ENCODE data around the gene LGR4. TPM values are rescaled to one million over a fixed set of nuclear protein-coding genes. Genes with fewer than 3 reads are reported as not detected.

The LGR4 gene
- total RNA-seq, 4 donors from 2014 or later, result 28.7 to 165 (median 120) TPM

- WGBS, 2 donors (ENCODE audit: low coverage in 1 of 2), result 62 to 65% methylated on average over 4 to 5 of the region's 5 CpGs
- no peaks in the 10 kb centered on the region for H3K36me3 ChIP-seq
- no peak for DNase-seq
- no peaks in the 10 kb centered on the region for H3K27me3 ChIP-seq
- in situ Hi-C loops (cut with MboI; ENCODE audit: low pct_ligation_motif_present in 1 of 4, low pct_unique_long_range_greater_than_20kb in 1 of 4, low sequenced_read_pairs in 3 of 4) (loop anchor here in 1 of 4 donors (25.0 kb wide), 1 partner anchor 106 kb away; the partner anchor contains the start of gene LGR4), intact Hi-C loops (cut with DNase I; ENCODE audit: low total_unique reads) (no loop called here)
- H3K4me1 ChIP-seq, result peaks cover 0 to 26% (median 10%) of the 10 kb centered on the region in 4 donors
- H3K27ac ChIP-seq, result no peak overlapping the region
- no peaks in the 10 kb centered on the region for H3K9me3 ChIP-seq
- no peak overlapping the region for H3K4me3 ChIP-seq
- TF ChIP-seq POLR2A (IDR thresholded peaks at IDR 0.05), result no peak
- no peak for TF ChIP-seq POLR2AphosphoS5 (IDR thresholded peaks at IDR 0.05)
- no peak for TF ChIP-seq EP300 (IDR thresholded peaks at IDR 0.05; ENCODE audit: low read depth)
- TF ChIP-seq CTCF (IDR thresholded peaks at IDR 0.05), result no peak
Observed at GRCh38 chr11:27356624-27357222, 115.9 kb downstream of the LGR4 start.

- WGBS, 2 donors (ENCODE audit: low coverage in 1 of 2), result 61 to 70% methylated on average over 3 of the region's 3 CpGs
- Histone ChIP-seq H3K4me1 (peaks cover 0 to 20% (median 10%) of the 10 kb centered on the region in 4 donors), H3K27ac (no peak overlapping the region), H3K36me3 (no peaks in the 10 kb centered on the region), H3K9me3 (no peaks in the 10 kb centered on the region), H3K27me3 (no peaks in the 10 kb centered on the region), H3K4me3 (no peak overlapping the region)
- DNase-seq, result no peak
- intact Hi-C loops (cut with DNase I; ENCODE audit: low total_unique reads), result no loop called here
- TF ChIP-seq EP300 (IDR thresholded peaks at IDR 0.05; ENCODE audit: low read depth) (no peak), POLR2AphosphoS5 (IDR thresholded peaks at IDR 0.05) (no peak), CTCF (IDR thresholded peaks at IDR 0.05) (no peak), POLR2A (IDR thresholded peaks at IDR 0.05) (no peak)
- in situ Hi-C loops (cut with MboI; ENCODE audit: low pct_ligation_motif_present in 1 of 4, low pct_unique_long_range_greater_than_20kb in 1 of 4, low sequenced_read_pairs in 3 of 4), result loop anchor here in 1 of 4 donors (25.0 kb wide), 1 partner anchor 107 kb away; the partner anchor contains the start of gene LGR4
Observed at GRCh38 chr11:27355575-27356104, 117.0 kb downstream of the LGR4 start.

- WGBS, 2 donors (ENCODE audit: low coverage in 1 of 2), result 66 to 67% methylated on average over 5 of the region's 5 CpGs
- DNase-seq, result no peak
- no peaks in the 10 kb centered on the region for H3K27me3 ChIP-seq
- H3K4me1 ChIP-seq, result peaks cover 0 to 28% (median 10%) of the 10 kb centered on the region in 4 donors
- no peaks in the 10 kb centered on the region for H3K9me3 ChIP-seq
- no peak overlapping the region for H3K4me3 ChIP-seq
- TF ChIP-seq CTCF (IDR thresholded peaks at IDR 0.05) (no peak), POLR2A (IDR thresholded peaks at IDR 0.05) (no peak), POLR2AphosphoS5 (IDR thresholded peaks at IDR 0.05) (no peak), EP300 (IDR thresholded peaks at IDR 0.05; ENCODE audit: low read depth) (no peak)
- H3K27ac ChIP-seq, result peak overlapping the region in 2 of 4 donors; percentile 13 to 34
- in situ Hi-C loops (cut with MboI; ENCODE audit: low pct_ligation_motif_present in 1 of 4, low pct_unique_long_range_greater_than_20kb in 1 of 4, low sequenced_read_pairs in 3 of 4), result loop anchor here in 1 of 4 donors (25.0 kb wide), 1 partner anchor 108 kb away; the partner anchor contains the start of gene LGR4
- intact Hi-C loops (cut with DNase I; ENCODE audit: low total_unique reads), result no loop called here
- no peaks in the 10 kb centered on the region for H3K36me3 ChIP-seq
Observed at GRCh38 chr11:27354359-27354965, 118.1 kb downstream of the LGR4 start.

- Histone ChIP-seq H3K27ac (no peak overlapping the region), H3K4me1 (peaks cover 0 to 31% (median 10%) of the 10 kb centered on the region in 4 donors), H3K36me3 (no peaks in the 10 kb centered on the region), H3K27me3 (no peaks in the 10 kb centered on the region), H3K4me3 (no peak overlapping the region), H3K9me3 (no peaks in the 10 kb centered on the region)
- intact Hi-C loops (cut with DNase I; ENCODE audit: low total_unique reads), result no loop called here
- DNase-seq, result no peak
- no peak for TF ChIP-seq POLR2A (IDR thresholded peaks at IDR 0.05)
- no peak for TF ChIP-seq CTCF (IDR thresholded peaks at IDR 0.05)
- no peak for TF ChIP-seq POLR2AphosphoS5 (IDR thresholded peaks at IDR 0.05)
- no peak for TF ChIP-seq EP300 (IDR thresholded peaks at IDR 0.05; ENCODE audit: low read depth)
- WGBS, 2 donors (ENCODE audit: low coverage in 1 of 2), result 82 to 89% methylated on average over 2 of the region's 2 CpGs
- in situ Hi-C loops (cut with MboI; ENCODE audit: low pct_ligation_motif_present in 1 of 4, low pct_unique_long_range_greater_than_20kb in 1 of 4, low sequenced_read_pairs in 3 of 4), result loop anchor here in 1 of 4 donors (25.0 kb wide), 1 partner anchor 109 kb away; the partner anchor contains the start of gene LGR4
Observed at GRCh38 chr11:27353593-27354358, 118.8 kb downstream of the LGR4 start.
